ENCODE data around the gene C19orf47.
A peak's percentile ranks its signal among the peaks of the same experiment; 100 is the strongest.

The C19orf47 gene

GRCh38 chr19:40322951-40323615, 25.1 kb downstream of the C19orf47 start:
- no peak for DNase-seq

DNA sequence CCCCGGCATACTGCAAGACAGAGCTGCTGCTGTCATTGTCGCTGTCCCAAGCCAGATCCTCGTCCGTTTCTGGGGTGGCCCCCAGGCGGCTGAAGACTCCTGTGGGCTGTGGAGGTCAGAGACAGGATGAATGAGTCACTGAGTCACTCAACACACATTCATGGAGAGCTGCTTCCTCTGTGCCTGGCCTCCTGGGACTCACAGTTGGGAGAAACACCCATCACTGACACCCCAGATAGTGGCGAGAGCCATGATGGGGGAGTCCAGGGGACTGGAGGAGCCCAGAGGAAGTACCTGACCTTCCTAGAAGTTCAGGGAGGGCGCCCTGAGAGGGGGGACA, 26.0 kb downstream of the C19orf47 start:
- no peak for DNase-seq
- in situ Hi-C loops (cut with MboI; ENCODE audit: low pct_unique_long_range_greater_than_20kb, low sequenced_read_pairs): no loop called here

More at GRCh38 chr19:40322951-40323615, 25.1 kb downstream of the C19orf47 start:
- in situ Hi-C loops (cut with MboI; ENCODE audit: low pct_unique_long_range_greater_than_20kb, low sequenced_read_pairs): no loop called here

GRCh38 chr19:40321566-40322270, 26.5 kb downstream of the C19orf47 start:
- in situ Hi-C loops (cut with MboI; ENCODE audit: low pct_unique_long_range_greater_than_20kb, low sequenced_read_pairs): no loop called here
- DNase-seq: no peak

DNA sequence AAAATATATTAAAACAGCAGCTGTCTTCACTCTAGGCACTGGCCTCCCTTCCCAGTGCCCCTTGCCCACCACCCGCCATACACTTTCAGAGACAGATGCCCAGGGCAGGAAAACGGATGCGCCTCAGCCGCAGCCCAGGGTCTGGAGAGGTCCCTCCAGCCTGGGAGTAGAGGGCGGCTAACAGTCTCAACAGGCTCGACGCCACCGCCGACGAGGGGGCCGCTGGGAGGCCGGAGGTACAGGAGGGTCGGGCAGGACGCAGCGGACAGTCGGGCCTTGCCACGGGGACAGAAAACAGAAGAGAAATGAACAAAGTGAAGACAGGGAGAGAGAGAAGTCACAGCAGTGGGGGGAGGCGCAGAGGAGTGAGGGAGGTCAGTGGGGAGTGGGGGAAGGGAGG, 27.1 kb downstream of the C19orf47 start:
- in situ Hi-C loops (cut with MboI; ENCODE audit: low pct_unique_long_range_greater_than_20kb, low sequenced_read_pairs): no loop called here
- DNase-seq: no peak

GRCh38 chr19:40320558-40320935, 27.6 kb downstream of the C19orf47 start:
- no peak for DNase-seq
- in situ Hi-C loops (cut with MboI; ENCODE audit: low pct_unique_long_range_greater_than_20kb, low sequenced_read_pairs): no loop called here

DNA sequence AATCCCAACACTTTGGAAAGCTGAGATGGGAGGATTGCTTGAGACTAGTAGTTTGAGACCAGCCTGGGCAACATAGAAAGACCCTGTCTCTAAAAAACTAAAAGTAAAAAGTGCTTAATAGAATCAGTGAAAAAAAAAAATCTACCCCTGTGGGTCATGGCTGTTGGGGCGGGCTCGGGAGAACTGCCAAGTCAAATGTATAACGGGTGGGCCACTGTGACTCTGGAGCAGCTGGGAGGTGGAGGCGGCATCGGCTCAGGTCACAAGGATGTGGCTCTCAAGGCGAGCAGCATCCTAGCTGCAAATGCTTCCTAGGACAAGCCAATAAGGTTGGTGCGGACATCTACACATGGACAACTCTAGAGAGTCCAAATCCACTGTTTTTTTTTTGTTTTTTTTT, 30.9 kb downstream of the C19orf47 start:
- in situ Hi-C loops (cut with MboI; ENCODE audit: low pct_unique_long_range_greater_than_20kb, low sequenced_read_pairs): no loop called here

DNA sequence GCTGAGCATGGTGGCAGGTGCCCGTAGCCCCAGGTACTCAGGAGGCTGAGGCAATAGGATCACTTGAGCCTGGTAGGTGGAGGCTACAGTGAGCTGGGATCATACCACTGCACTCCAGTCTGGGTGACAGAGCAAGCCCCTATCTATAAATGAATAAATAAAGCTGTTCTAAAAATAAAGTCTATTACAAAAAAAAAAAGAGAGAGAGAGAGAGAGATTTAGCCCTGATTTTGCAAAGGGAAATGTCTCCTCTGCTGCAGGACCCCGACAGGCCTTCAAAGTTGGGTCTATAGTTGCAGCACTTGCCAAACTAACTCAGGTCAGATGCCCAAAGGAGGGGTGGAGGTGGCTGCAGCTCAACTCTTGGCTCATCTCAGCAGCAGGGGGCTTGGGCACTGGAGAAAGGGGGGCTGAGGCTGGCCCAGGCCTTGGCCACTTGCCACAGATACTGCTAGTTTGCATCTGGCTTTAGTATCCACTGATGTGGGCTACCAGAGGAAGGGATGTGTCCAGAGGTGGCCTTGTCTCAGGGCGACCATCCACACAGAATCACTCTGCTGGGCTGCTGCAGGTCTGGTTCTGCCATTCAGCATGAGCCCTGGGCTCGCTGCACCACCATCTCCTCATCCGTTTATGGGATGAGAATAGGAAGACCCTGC, 32.3 kb downstream of the C19orf47 start:
- DNase-seq: no peak
- in situ Hi-C loops (cut with MboI; ENCODE audit: low pct_unique_long_range_greater_than_20kb, low sequenced_read_pairs): no loop called here

More for the DNA sequence above, 30.9 kb downstream of the C19orf47 start:
- no peak for DNase-seq

- no peak for DNase-seq
- in situ Hi-C loops (cut with MboI; ENCODE audit: low pct_unique_long_range_greater_than_20kb, low sequenced_read_pairs): no loop called here
Measured at GRCh38 chr19:40314656-40315055, 33.5 kb downstream of the C19orf47 start.

DNA sequence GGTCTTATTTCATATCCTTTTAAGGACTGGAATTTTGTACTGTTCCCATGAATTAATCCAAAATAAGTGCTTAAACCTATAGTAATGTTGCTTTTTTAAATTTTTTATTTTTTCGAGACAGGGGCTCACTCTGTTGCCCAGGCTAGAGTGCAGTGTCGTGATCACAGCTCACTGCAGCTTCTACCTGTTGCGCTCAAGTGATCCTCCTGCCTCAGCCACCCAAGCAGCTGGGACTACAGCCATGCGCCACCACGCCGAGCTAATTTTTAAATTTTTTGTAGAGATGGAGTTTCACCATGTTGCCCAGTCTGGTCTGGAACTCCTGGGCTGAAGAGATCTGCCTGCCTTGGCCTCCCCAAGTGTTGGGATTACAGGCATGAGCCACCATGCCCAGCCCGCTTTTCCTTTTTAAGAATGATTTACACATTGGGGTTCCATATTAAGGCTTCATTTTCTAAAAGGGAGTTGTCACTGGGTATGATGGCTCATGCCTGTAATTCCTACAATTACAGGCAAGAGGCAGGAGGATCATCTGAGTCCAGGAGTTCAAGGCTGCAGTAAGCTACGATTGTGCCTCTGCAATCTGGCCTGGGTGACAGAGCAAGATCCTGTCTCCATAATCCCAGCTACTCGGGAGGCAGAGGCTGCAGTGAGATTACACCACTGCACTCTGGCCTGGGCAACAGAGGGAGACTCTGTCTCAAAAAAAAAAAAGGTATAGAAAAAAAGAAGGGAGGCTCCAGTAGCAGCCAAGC, 34.8 kb downstream of the C19orf47 start:
- DNase-seq: no peak
- in situ Hi-C loops (cut with MboI; ENCODE audit: low pct_unique_long_range_greater_than_20kb, low sequenced_read_pairs): no loop called here

GRCh38 chr19:40312533-40312932, 35.7 kb downstream of the C19orf47 start:
- peak; percentile 20 for DNase-seq
- in situ Hi-C loops (cut with MboI; ENCODE audit: low pct_unique_long_range_greater_than_20kb, low sequenced_read_pairs): no loop called here

DNA sequence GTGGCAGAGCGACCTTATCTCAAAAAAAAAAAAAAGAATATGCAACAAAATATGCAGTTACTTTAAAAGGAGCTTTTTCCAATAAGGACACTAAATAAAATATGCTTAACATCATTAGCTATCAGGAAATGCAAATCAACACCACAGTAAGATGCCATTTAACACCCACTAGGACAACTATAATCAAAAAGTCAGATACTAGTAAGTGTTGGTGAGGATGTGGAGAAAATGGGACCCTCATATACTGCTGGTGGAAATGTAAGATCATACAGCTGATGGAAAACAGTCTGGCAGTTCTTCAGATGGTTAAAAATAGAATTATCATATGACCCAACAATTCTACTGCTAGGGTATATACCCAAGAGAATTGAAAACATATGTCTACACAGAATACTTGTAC, 38.5 kb downstream of the C19orf47 start:
- DNase-seq: no peak
- in situ Hi-C loops (cut with MboI; ENCODE audit: low pct_unique_long_range_greater_than_20kb, low sequenced_read_pairs): no loop called here

DNA sequence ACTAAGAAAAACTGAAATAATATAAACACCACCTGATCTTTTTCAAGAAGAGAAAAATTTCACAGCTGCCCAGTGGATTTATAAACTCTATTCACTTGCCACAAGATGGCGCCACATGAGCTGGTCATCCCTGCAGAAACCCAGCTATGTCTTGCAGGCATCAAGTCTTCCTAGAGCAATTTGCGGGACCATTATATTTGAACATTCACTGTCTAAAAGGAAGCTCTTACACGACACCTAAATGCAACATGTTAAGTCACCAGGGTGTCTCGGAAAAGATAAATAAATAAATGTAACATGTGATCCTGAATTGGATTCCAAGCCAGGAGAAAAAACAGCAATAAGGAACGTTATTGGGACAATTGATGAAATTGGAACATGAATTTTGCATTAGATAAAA, 42.8 kb downstream of the C19orf47 start:
- in situ Hi-C loops (cut with MboI; ENCODE audit: low pct_unique_long_range_greater_than_20kb, low sequenced_read_pairs): no loop called here
- DNase-seq: peak; percentile 71

GRCh38 chr19:40304306-40304705, 43.9 kb downstream of the C19orf47 start:
- no peak for DNase-seq
- in situ Hi-C loops (cut with MboI; ENCODE audit: low pct_unique_long_range_greater_than_20kb, low sequenced_read_pairs): no loop called here

GRCh38 chr19:40303765-40304164, 44.4 kb downstream of the C19orf47 start:
- DNase-seq: no peak
- in situ Hi-C loops (cut with MboI; ENCODE audit: low pct_unique_long_range_greater_than_20kb, low sequenced_read_pairs): no loop called here

GRCh38 chr19:40302224-40303011, 45.8 kb downstream of the C19orf47 start:
- DNase-seq: no peak
- in situ Hi-C loops (cut with MboI; ENCODE audit: low pct_unique_long_range_greater_than_20kb, low sequenced_read_pairs): no loop called here

DNA sequence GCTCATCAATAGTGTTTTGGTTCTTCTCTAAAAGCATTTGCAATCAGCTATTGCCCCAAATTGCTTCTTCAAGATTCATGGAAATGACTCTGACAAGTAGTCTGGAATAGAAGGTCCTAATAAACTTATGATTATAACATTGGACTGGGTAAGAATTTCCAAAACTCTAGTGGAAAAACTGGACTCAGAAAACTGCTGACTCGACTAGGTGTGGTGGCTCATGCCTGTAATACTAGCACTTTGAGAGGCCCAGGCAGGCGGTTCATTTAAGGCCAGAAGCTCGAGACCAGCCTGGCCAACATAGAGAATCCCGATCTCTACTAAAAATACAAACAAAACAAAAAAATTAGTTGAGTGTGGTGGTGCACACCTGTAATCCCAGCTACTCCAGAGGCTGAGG, 47.5 kb downstream of the C19orf47 start:
- DNase-seq: no peak
- in situ Hi-C loops (cut with MboI; ENCODE audit: low pct_unique_long_range_greater_than_20kb, low sequenced_read_pairs): no loop called here

GRCh38 chr19:40298026-40298425, 50.2 kb downstream of the C19orf47 start:
- in situ Hi-C loops (cut with MboI; ENCODE audit: low pct_unique_long_range_greater_than_20kb, low sequenced_read_pairs): no loop called here
- no peak for DNase-seq

GRCh38 chr19:40294560-40294959, 53.6 kb downstream of the C19orf47 start:
- no peak for DNase-seq
- in situ Hi-C loops (cut with MboI; ENCODE audit: low pct_unique_long_range_greater_than_20kb, low sequenced_read_pairs): no loop called here

DNA sequence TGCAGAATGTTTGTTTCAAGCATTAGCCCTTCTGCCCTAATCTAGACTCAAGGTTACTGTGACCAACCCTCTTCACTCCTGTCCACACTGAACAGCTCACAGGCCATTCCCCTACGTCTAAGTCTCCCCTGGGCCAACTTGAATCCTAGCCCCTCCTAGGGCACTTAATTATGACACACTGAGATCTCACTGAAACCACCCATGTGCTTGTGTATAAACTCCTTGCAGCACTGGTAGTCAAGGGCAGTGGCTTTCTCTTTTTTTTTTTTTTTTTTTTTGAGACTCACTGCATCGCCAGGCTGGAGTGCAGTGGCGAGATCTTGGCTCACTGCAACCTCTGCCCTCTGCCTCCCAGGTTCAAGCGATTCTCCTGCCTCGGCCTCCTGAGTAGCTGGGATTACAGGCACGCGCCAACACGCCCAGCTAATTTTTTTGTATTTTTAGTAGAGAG, 61.2 kb downstream of the C19orf47 start:
- DNase-seq: no peak
- in situ Hi-C loops (cut with MboI; ENCODE audit: low pct_unique_long_range_greater_than_20kb, low sequenced_read_pairs): no loop called here
